GM15510 (cell line): Measurements from ENCODE around the gene ZNF430.

Experiments
- POLR2A ChIP-seq: IDR thresholded peaks from 3 replicates; pipeline ENCODE4 v1.6.1; 2011; ENCODE audit warnings: borderline replicate concordance; ENCODE audit not compliant: insufficient read length; ENCODE audit errors: extremely low read depth

ZNF430 gene

GRCh38 chr19:21101521-21102242, 81.2 kb downstream of the ZNF430 start:
- TF ChIP-seq POLR2A: no peak

- TF ChIP-seq POLR2A: no peak
Observed at GRCh38 chr19:21109116-21109515, 88.7 kb downstream of the ZNF430 start.
